Duodenal mucosa (tissue), 2 donors: ENCODE measurements around the gene SUB1.
"Not testable (repeated sequence)": the region's sequence is repeated elsewhere in the genome, so short reads cannot be mapped to it uniquely, and the experiment has no call there.

Source experiments
- H3K27ac ChIP-seq: one replicate; pipeline ENCODE4 v1.7.0; 2013; ENCODE audit warnings: low read depth, low read length
- H3K27me3 ChIP-seq, 2 donors: one replicate each; pipeline ENCODE4 v1.7.0; 2013; ENCODE audit warnings: low read length in 2 of 2, control low read depth in 1 of 2; ENCODE audit not compliant: insufficient read depth in 2 of 2, control insufficient read depth in 1 of 2
- H3K36me3 ChIP-seq, 2 donors: one replicate each; pipeline ENCODE4 v1.7.0; 2013; ENCODE audit warnings: low read length in 2 of 2, control low read depth in 1 of 2; ENCODE audit not compliant: insufficient read depth in 2 of 2, control insufficient read depth in 1 of 2
- H3K4me1 ChIP-seq, 2 donors: one replicate each; pipeline ENCODE4 v1.7.0; 2013; ENCODE audit warnings: low read length in 2 of 2, control low read depth in 1 of 2; ENCODE audit not compliant: insufficient read depth in 2 of 2, control insufficient read depth in 1 of 2
- H3K4me3 ChIP-seq, 2 donors: one replicate each; pipeline ENCODE4 v1.7.0; 2013; ENCODE audit warnings: low read length in 2 of 2, low read depth in 1 of 2
- H3K9ac ChIP-seq, 2 donors: one replicate each; pipeline ENCODE4 v1.7.0; 2013; ENCODE audit warnings: low read length in 2 of 2, low read depth in 1 of 2
- H3K9me3 ChIP-seq, 2 donors: one replicate each; pipeline ENCODE4 v1.7.0; 2013; ENCODE audit warnings: low read length in 2 of 2, control low read depth in 1 of 2; ENCODE audit not compliant: control insufficient read depth in 1 of 2

Gene SUB1

DNA sequence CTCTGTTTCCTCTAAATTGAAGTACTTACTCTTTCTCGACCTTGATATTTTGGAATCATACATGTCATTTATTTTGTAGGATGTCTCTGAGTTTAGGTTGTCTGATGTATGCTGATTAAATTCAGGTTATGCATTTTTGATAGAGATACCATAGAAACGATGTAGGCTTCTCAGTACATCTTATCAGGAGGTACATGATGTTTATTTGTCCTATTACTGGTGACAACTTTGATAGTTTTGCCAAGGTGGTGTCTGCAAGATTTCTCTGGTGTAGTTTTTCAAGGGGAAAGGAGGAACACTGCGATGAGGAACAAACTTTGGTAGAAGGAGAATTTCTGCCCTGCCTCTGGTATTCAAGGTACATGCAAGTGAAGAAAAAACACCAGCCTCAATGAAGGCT, 29.9 kb downstream of the SUB1 start:
- Histone ChIP-seq H3K27ac (no peak overlapping the region), H3K9ac (no peak overlapping the region), H3K27me3 (no peaks in the 10 kb centered on the region), H3K36me3 (peaks cover 0 to 2% of the 10 kb centered on the region in 2 donors), H3K9me3 (no peaks in the 10 kb centered on the region), H3K4me3 (no peak overlapping the region), H3K4me1 (no peaks in the 10 kb centered on the region)

DNA sequence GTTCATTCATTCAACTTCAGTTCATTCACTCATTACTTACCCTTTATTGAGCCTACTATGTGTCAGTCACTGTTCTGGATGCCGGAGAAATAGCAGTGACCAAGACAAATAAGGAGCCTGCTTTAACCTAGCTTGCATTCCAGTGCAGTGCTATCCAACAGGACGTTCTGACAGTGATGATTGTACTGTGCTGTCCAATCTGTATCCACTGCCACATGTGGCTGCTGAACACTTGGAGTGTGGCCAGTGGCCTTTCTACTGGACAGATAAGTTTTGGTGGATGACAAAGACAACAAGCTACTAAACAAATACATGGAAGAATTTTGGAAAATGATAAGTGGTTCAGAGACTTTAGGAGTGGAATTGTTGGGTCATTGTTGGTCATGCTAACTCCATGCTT, 33.6 kb downstream of the SUB1 start:
- no peak overlapping the region for H3K9ac ChIP-seq
- no peaks in the 10 kb centered on the region for H3K4me1 ChIP-seq
- no peaks in the 10 kb centered on the region for H3K27me3 ChIP-seq
- no peak overlapping the region for H3K27ac ChIP-seq
- H3K9me3 ChIP-seq, result no peaks in the 10 kb centered on the region
- peaks cover 0 to 2% of the 10 kb centered on the region in 2 donors for H3K36me3 ChIP-seq
- H3K4me3 ChIP-seq, result no peak overlapping the region

DNA sequence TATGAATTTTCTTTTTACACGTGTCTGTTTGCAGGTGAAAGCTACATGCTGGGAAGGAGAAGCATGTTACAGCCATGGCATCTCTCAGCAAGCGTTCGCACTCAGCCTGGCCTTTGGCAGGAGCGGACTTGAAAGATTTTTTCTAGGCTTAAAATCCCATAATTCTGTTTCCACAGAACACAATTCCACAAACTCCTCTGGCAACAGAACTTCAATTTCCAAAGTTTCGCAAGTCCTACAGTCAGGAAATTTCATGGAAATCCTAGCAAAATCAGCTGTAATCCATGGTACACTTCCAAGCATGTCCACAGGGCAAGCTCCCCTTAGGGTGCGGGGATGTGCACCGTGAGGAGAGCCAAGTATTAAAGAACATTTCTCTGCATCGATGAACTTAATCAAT, 35.9 kb downstream of the SUB1 start:
- Histone ChIP-seq H3K36me3 (peaks cover 0 to 2% of the 10 kb centered on the region in 2 donors), H3K27ac (no peak overlapping the region), H3K9ac (no peak overlapping the region), H3K4me3 (no peak overlapping the region), H3K27me3 (no peaks in the 10 kb centered on the region), H3K4me1 (no peaks in the 10 kb centered on the region), H3K9me3 (no peaks in the 10 kb centered on the region)

- Histone ChIP-seq H3K4me3 (no peak overlapping the region), H3K27me3 (no peaks in the 10 kb centered on the region), H3K9ac (no peak overlapping the region), H3K9me3 (no peaks in the 10 kb centered on the region), H3K27ac (no peak overlapping the region), H3K36me3 (no peaks in the 10 kb centered on the region), H3K4me1 (no peaks in the 10 kb centered on the region)
These were observed 39.7 kb downstream of the SUB1 start for GRCh38 chr5:32625106-32625505.

GRCh38 chr5:32625547-32625946, 40.2 kb downstream of the SUB1 start:
- no peaks in the 10 kb centered on the region for H3K4me1 ChIP-seq
- H3K9me3 ChIP-seq, result no peaks in the 10 kb centered on the region
- H3K9ac ChIP-seq, result no peak overlapping the region
- no peak overlapping the region for H3K27ac ChIP-seq
- no peaks in the 10 kb centered on the region for H3K27me3 ChIP-seq
- no peak overlapping the region for H3K4me3 ChIP-seq
- H3K36me3 ChIP-seq, result no peaks in the 10 kb centered on the region

DNA sequence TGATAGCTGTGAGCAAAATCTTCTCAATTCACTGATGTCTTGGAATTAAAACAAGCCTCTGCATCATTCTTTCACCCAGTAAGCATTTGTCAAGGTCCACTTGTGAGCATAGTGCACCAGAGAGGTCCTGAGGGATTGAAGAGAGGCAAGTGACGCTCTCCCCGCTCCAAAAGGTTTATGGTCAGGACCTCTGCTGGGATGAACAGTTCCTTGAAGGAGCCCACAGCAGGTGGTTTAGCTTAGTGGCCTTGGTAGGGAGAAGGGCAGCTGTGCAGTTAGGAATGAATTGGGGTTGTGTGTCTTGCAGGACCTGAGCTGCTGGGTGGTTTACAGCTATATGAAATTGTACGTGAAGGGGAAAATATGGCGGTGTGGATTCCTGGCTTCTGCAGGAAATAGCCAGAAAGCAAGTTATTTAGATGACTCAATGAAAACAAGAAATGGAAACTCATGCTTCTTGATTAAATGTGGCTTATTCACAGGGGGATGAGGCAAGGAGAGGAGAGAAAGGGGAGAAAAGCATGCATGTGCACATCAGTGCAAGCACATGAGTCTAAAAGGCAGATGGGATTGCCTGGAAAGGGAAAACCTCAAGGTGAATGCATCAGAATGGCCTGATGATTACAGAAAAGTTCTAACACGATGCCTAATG, 42.0 kb downstream of the SUB1 start:
- H3K9me3 ChIP-seq, result no peaks in the 10 kb centered on the region
- H3K36me3 ChIP-seq, result no peaks in the 10 kb centered on the region
- no peaks in the 10 kb centered on the region for H3K27me3 ChIP-seq
- no peak overlapping the region for H3K27ac ChIP-seq
- H3K9ac ChIP-seq, result no peak overlapping the region
- no peaks in the 10 kb centered on the region for H3K4me1 ChIP-seq
- no peak overlapping the region for H3K4me3 ChIP-seq

- Histone ChIP-seq H3K4me1 (no peaks in the 10 kb centered on the region), H3K36me3 (no peaks in the 10 kb centered on the region), H3K27ac (no peak overlapping the region), H3K27me3 (no peaks in the 10 kb centered on the region), H3K4me3 (no peak overlapping the region), H3K9ac (no peak overlapping the region), H3K9me3 (no peaks in the 10 kb centered on the region)
These were observed 42.9 kb downstream of the SUB1 start for GRCh38 chr5:32628049-32628844.

DNA sequence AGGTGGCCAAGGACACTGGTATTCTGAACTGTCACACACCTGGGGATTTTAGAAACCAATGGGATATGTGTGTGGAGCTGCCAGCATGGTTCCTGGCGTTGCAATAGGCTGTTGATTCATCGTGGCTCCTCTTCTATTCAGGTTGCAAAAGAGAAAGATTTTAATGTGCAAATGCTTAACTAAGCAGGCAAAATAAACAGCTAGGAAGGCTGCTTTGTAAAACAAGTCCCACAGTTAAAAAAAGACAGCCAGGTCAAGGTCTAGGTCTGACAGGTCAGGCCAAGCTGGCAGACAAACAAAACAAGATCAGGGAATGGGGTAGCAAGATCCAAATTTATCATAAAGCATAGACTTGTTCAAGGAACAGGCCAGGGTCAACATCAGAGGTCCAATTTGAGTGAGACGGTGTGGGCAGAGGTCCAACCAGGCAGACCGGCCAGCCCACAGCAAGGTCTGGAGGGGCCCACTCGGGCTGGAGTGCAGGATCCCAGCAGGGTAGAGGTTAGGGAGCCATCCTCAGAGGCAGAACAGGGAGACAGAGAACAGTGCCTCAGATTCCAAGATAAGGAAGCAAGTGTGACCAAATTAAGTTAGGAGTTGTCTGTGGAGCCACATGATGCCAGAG, 45.6 kb downstream of the SUB1 start:
- H3K27ac ChIP-seq, result no peak overlapping the region
- H3K4me1 ChIP-seq, result no peaks in the 10 kb centered on the region

DNA sequence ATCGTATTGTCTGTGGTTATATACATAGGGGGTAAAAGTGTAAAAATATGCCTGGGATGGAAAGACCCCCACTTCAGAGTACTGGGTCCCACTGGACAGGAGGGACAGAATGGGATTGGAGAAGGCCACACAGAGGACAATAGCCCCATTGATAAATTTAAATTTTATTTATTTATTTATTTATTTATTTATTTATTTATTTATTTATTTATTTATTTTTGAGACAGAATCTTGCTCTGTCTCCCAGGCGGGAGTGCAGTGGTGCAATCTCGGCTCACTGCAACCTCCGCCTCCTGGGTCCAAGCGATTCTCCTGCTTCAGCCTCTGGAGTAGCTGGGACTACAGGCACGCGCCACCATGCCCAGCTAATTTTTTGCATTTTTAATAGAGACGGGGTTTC, 47.7 kb downstream of the SUB1 start:
- H3K9ac ChIP-seq, H3K36me3 ChIP-seq, H3K27ac ChIP-seq, H3K27me3 ChIP-seq, H3K9me3 ChIP-seq, H3K4me1 ChIP-seq, H3K4me3 ChIP-seq: not testable (repeated sequence)

More for the DNA sequence above, 45.6 kb downstream of the SUB1 start:
- no peak overlapping the region for H3K4me3 ChIP-seq
- H3K9ac ChIP-seq, result no peak overlapping the region
- H3K36me3 ChIP-seq, result no peaks in the 10 kb centered on the region
- H3K27me3 ChIP-seq, result no peaks in the 10 kb centered on the region
- H3K9me3 ChIP-seq, result no peaks in the 10 kb centered on the region

- no peak overlapping the region for H3K4me3 ChIP-seq
- no peak overlapping the region for H3K9ac ChIP-seq
- H3K36me3 ChIP-seq, result no peaks in the 10 kb centered on the region
- no peaks in the 10 kb centered on the region for H3K9me3 ChIP-seq
- no peaks in the 10 kb centered on the region for H3K4me1 ChIP-seq
- no peak overlapping the region for H3K27ac ChIP-seq
- no peaks in the 10 kb centered on the region for H3K27me3 ChIP-seq
These were observed 53.0 kb downstream of the SUB1 start for GRCh38 chr5:32638309-32638708.
